Measurements from ENCODE around the gene DUSP28. TPM values are rescaled to one million over a fixed set of nuclear protein-coding genes. Genes with fewer than 3 reads are reported as not detected.

Gene DUSP28
- total and polyA plus RNA-seq, 9 donors = 2.7 to 9.9 (median 4.3) TPM

GRCh38 chr2:240570531-240571313 is 10.6 kb downstream of the DUSP28 start:
- no peak overlapping the region for H3K4me3 ChIP-seq
- no peak for TF ChIP-seq EP300 (IDR thresholded peaks at IDR 0.05)
- TF ChIP-seq CTCF (IDR thresholded peaks at IDR 0.05) = no peak
- no peak for TF ChIP-seq POLR2A (IDR thresholded peaks at IDR 0.05)
- DNase-seq = peak; percentile 12 to 30 (median 21)
- no peaks in the 10 kb centered on the region for H3K9me3 ChIP-seq
- intact Hi-C loops (cut with DNase I) = no loop called here
- H3K4me1 ChIP-seq (ENCODE audit: insufficient read depth) = peaks cover 16% of the 10 kb centered on the region
- WGBS, 3 donors = 71 to 78% (median 74%) methylated on average over 10 to 11 of the region's 11 CpGs
- no peak overlapping the region for H3K27ac ChIP-seq
- no peaks in the 10 kb centered on the region for H3K36me3 ChIP-seq
- H3K27me3 ChIP-seq = no peaks in the 10 kb centered on the region

GRCh38 chr2:240571314-240571973 is 11.3 kb downstream of the DUSP28 start:
- intact Hi-C loops (cut with DNase I) = no loop called here
- WGBS, 3 donors = 82 to 85% (median 83%) methylated on average over 17 to 18 of the region's 18 CpGs
- DNase-seq = peak; percentile 9 to 33 (median 21)
- Histone ChIP-seq H3K4me1 (ENCODE audit: insufficient read depth) (peaks cover 14% of the 10 kb centered on the region), H3K9me3 (no peaks in the 10 kb centered on the region), H3K27ac (no peak overlapping the region), H3K36me3 (no peaks in the 10 kb centered on the region), H3K27me3 (no peaks in the 10 kb centered on the region), H3K4me3 (no peak overlapping the region)
- TF ChIP-seq EP300 (IDR thresholded peaks at IDR 0.05) = no peak
- no peak for TF ChIP-seq CTCF (IDR thresholded peaks at IDR 0.05)
- TF ChIP-seq POLR2A (IDR thresholded peaks at IDR 0.05) = no peak

- Histone ChIP-seq H3K27ac (no peak overlapping the region), H3K4me3 (no peak overlapping the region), H3K9me3 (no peaks in the 10 kb centered on the region), H3K27me3 (no peaks in the 10 kb centered on the region), H3K36me3 (no peaks in the 10 kb centered on the region), H3K4me1 (ENCODE audit: insufficient read depth) (peaks cover 11% of the 10 kb centered on the region)
- WGBS, 3 donors = 81 to 85% (median 84%) methylated on average over 30 of the region's 30 CpGs
- peak in 4 of 5 donors; percentile 16 to 36 (median 28) for DNase-seq
- intact Hi-C loops (cut with DNase I) = no loop called here
- TF ChIP-seq EP300 (IDR thresholded peaks at IDR 0.05) (no peak), CTCF (IDR thresholded peaks at IDR 0.05) (no peak), POLR2A (IDR thresholded peaks at IDR 0.05) (no peak)
These were observed 12.2 kb downstream of the DUSP28 start for GRCh38 chr2:240572141-240573031.

GRCh38 chr2:240573071-240573515 is 12.9 kb downstream of the DUSP28 start:
- Histone ChIP-seq H3K27ac (no peak overlapping the region), H3K27me3 (no peaks in the 10 kb centered on the region), H3K36me3 (no peaks in the 10 kb centered on the region), H3K9me3 (no peaks in the 10 kb centered on the region), H3K4me1 (ENCODE audit: insufficient read depth) (peaks cover 7% of the 10 kb centered on the region), H3K4me3 (no peak overlapping the region)
- peak in 3 of 5 donors; percentile 19 to 35 (median 20) for DNase-seq
- 87 to 88% (median 87%) methylated on average over 17 to 20 of the region's 20 CpGs for WGBS, 3 donors
- TF ChIP-seq EP300 (IDR thresholded peaks at IDR 0.05) (no peak), POLR2A (IDR thresholded peaks at IDR 0.05) (no peak), CTCF (IDR thresholded peaks at IDR 0.05) (no peak)
- intact Hi-C loops (cut with DNase I) = no loop called here

Data from ovary (tissue), 9 donors.